T-helper 1 cell treated with Interleukin-12 subunit alpha and Interleukin-12 subunit beta and Interleukin-4 antibody, amounts not matched to agents 30 ng/mL and 1 ng/mL, for 36 hours (primary cell): ENCODE results near the gene EXOC3L1. TPM values are rescaled to one million over a fixed set of nuclear protein-coding genes. Genes with fewer than 3 reads are reported as not detected.

Source experiments
- intact Hi-C: fragments of 100-400 bp; cut with micrococcal nuclease; formaldehyde crosslinking; loops from one replicate; pipeline ENCODE4 v1.15.1; 2024
- total RNA-seq: library from RNA; stranded (reverse); gene quantifications from 2 replicates; pipeline ENCODE4 v1.2.3, GENCODE V29; 2022

Gene EXOC3L1
- total RNA-seq, 1 donor from 2014 or later: 0.42 TPM

DNA sequence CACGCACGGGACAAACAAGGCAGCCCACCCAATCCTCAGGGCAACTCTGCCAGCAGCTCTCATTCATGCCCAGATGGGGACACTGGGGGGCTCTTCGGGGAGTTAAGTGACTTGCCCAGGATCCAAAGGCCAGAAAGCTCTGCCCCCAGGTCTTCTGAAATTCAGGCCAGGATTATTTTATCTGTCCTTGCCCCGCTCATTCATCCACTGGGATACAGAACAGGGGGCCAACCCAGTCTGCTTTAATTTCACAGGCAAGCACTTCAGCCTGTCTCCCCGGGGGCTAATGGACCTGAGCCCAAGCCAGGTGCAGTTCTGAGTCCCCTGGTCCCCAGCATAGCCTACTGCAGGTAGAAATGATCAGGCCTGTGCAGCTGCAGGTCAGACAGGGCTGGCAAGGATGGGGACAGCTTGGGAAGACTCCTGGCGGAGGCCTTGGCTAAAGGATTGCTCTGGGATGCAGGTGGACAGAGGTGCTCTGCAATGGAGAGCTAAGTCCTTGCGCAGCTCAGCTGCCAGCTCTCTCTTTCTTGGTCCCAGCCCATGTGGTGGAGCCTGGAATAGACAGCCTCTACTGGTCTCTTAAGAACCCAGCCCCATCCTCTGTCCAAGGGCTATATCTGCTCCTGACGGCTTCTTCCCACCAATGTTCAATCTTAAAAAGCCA, 38.4 kb downstream of the EXOC3L1 start:
- intact Hi-C loops: loop anchor here (2.0 kb wide), 1 partner anchor 43 kb away; the partner anchor contains the start of gene PHAF1

- intact Hi-C loops: loop anchor here (1.0 to 2.0 kb wide), 2 partner anchors 8 to 42 kb away; partner anchors contain the start of genes FBXL8, PHAF1 and TRADD
These were observed 39.0 kb downstream of the EXOC3L1 start, which contains the start of gene B3GNT9 for GRCh38 chr16:67150833-67151396. B3GNT9 (minus strand) TSS chr16:67150998; CDS start chr16:67150485, 513 bp downstream.

DNA sequence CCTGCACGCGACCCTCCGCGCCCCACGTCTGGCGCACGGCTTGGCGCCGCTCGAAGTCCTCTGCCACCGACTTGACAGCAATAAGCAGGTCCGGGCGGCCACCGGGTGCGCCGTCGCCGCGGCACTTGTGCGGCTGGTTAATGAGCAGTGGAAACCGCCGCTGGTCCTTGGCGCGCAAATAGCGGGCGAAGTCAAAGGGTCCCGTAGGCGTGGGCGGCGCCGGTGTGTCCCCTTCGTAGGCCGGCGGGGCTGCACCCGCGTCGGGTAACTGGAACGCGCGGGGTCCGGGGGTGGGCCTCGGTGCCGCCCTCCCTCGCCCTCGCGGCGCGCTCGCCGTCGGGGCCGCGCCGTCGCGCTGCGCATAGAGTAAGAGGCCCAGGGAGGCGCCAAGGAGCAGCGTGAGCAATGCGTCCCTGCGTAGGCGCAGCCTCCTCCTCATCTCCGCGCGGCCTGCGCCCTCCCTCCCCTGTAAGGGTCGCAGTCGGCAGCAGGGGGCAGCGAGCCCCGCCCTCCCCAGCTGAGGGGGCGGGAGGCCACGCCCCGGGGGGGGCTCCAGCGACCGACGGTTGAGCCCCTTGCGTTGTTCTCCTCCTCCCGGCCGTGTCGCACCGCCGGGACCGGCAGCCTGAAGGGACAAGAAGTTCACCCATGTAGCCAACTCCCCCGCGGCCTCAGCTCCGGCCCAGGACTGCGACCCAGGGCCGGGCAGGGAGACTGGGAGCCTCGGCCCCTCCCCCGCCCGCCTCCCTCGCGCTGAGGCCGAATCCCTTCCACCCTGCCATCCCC, 39.7 kb downstream of the EXOC3L1 start:
- intact Hi-C loops: loop anchor here (1.0 to 2.0 kb wide), 2 partner anchors 9 to 41 kb away; partner anchors contain the start of genes FBXL8, PHAF1 and TRADD

- intact Hi-C loops: loop anchor here (1.0 to 2.0 kb wide), 2 partner anchors 10 to 41 kb away; partner anchors contain the start of genes FBXL8, PHAF1 and TRADD
These were observed 40.5 kb downstream of the EXOC3L1 start for GRCh38 chr16:67149276-67150046.

DNA sequence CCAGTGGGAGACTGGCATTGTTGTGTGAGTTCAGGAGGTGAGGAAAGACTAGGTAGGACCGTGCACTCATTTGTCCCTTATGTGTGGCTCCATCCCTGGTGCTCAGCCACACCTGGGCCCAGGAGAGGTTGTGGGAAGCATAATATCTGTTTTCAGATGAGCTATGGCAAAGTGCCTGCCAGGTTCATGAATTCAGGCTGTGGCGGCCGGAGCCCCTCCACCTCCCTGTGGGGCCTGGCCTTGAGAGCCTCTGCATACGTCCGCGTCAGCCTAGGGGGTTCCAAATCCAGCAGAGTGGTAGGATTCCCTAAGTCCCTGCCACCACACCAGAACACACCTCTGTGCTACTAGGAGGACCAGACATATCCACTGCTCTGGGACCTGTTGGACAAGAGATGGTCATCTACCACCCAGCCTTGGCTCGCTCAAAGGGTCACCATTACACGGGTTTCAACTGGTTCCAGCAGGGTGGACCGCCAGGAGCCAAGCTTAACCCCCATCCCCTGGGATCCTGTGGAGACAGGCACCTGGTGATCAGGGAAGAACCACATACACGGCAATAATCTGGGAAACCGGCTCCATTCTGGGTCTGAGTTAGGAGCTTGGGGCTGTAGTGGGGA, 41.2 kb downstream of the EXOC3L1 start:
- intact Hi-C loops: no loop called here

GRCh38 chr16:67148221-67148620, 41.7 kb downstream of the EXOC3L1 start:
- intact Hi-C loops: no loop called here

DNA sequence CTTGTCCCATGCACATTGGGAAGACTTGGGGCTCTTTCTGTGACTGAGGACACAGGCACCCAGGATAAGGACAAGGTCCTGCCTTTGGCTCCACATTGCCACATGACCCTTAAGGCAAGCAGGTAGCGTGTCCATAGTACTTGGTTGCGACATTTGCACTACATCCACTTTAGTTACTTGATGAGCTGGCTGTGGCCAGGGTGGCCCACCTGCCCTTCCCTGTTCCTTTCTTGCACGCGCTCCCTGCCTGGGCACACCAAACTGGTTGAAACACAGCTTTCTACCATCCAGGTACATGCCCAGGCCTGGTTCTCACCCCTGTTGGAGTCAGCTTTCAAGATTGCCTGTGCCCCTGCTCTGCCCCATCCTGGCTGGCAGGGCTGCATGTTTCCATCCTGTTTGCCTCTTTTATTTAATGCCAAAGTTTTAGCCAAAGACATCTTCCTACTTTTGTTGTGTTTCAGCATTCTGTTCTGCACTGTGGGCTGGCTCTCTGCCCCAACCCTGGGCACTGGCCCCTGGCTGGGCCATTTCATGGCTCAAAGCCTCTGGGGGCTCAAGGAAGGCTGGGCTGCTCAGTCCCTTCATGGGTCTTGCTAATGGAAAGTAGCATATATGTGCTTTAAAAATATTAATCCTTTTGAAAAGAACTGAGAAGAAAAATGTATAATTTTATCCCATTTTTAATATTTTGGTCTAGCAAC, 42.3 kb downstream of the EXOC3L1 start:
- intact Hi-C loops: no loop called here

DNA sequence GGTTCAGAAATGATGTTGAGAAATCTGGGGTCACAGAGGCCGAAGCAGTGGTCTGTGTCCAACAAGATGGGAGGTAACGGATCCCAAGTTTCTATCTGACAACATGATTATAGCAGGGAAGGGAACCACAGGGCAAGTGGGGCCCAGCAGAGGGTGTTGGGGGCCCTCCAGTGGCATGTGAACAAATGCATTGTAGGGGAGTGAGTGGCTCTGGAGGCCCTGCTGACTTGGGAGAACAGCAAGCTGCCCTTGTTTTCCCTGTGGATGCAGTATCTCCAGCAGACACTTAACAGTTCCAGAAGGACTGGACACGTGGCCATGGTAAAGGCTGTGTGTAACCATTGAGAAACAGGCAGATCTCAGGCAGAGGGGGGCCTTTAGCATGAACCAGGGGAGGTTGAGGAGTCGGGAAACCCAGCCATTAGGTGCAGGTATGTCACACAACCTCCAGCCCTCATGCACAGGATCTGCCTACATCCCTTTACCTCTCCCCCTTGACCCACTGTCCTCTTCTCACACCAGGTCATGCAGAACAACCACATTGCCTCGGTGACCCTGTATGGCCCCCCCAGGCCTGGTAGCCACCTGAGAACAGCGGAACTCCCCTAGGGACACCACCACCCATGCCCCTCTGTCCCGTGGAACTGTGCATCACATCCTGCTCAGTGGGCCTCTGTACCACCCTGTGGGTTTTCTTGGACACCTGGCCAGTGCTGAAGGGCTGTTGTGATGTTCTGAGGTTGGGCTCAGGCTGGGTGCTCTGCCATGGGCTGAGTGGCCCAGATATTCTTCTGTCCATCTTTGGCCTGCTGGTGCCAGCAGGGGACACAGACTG, 43.2 kb downstream of the EXOC3L1 start:
- intact Hi-C loops: no loop called here

DNA sequence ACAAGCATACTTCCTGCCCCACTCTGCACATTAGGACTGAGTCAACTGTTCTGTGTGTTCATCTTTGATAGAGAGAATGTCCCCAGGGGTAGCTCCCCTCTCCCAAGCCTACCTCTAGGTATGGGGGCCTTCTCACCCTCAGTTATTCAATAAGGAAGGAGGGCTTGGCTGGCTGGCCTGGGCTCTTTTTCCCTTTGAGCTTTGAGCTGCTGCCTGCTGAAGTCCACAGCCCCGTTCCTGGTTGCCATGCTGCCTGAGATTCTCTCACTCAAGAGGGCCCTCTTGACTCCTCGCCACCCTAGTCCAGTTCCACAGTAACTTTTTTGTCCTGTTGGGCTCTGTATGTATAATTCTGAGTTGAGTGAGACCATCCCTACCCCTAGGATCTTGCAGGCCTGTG, 44.2 kb downstream of the EXOC3L1 start:
- intact Hi-C loops: no loop called here

- intact Hi-C loops: no loop called here
These were observed 45.0 kb downstream of the EXOC3L1 start for GRCh38 chr16:67144943-67145342.

DNA sequence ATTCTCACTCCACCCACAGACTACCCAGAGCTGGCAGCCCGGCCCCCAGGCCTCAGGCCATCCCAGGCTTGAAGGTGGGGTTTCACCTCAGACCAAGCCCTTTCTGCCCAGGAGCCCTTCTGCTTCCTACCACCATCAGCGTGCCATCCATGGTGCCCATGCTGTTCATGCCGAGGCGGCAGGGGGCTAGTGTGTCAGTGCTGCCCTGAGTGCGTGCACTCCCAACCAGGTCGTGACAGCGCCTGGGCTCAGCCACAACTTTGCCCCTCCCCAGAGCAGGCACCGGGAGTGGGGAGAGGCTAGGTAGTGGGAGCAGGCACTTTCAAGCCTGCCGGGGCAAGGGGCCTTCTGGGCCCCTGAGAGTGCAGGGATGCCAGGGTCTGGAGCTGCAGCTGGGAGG, 47.6 kb downstream of the EXOC3L1 start:
- intact Hi-C loops: no loop called here

- intact Hi-C loops: no loop called here
These were observed 48.5 kb downstream of the EXOC3L1 start for GRCh38 chr16:67141391-67141790.

- intact Hi-C loops: no loop called here
These were observed 52.3 kb downstream of the EXOC3L1 start for GRCh38 chr16:67137605-67138004.

Other genes with a start within 250 kb of the EXOC3L1 start
- 9.0 and 9.6 TPM in 2 replicates for gene CES3, start 228.9 kb downstream of the EXOC3L1 start, total RNA-seq
- 48.9 and 54.4 TPM in 2 replicates for gene CES4A, start 201.5 kb downstream of the EXOC3L1 start, total RNA-seq
- gene CBFB, start 161.0 kb downstream of the EXOC3L1 start, total RNA-seq: 216 and 221 TPM in 2 replicates
- 19.6 and 19.9 TPM in 2 replicates for gene PHAF1, start 80.2 kb downstream of the EXOC3L1 start, total RNA-seq
- gene B3GNT9, start 39.1 kb downstream of the EXOC3L1 start, total RNA-seq: 15.1 and 16.7 TPM in 2 replicates
- 85.9 and 89.9 TPM in 2 replicates for gene TRADD, start 30.2 kb downstream of the EXOC3L1 start, total RNA-seq
- 54.5 and 57.3 TPM in 2 replicates for gene FBXL8, start 30.2 kb downstream of the EXOC3L1 start, total RNA-seq
- 98.7 and 111 TPM in 2 replicates for gene HSF4, start 25.4 kb downstream of the EXOC3L1 start, total RNA-seq
- gene NOL3, start 19.6 kb downstream of the EXOC3L1 start, total RNA-seq: 49.5 and 53.5 TPM in 2 replicates
- 79.1 and 79.7 TPM in 2 replicates for gene MATCAP1, start 6.2 kb downstream of the EXOC3L1 start, total RNA-seq
- 137 and 146 TPM in 2 replicates for gene E2F4, start 2.0 kb upstream of the EXOC3L1 start, total RNA-seq
- gene ELMO3, start 9.0 kb upstream of the EXOC3L1 start, total RNA-seq: 8.0 and 8.9 TPM in 2 replicates
- 52.6 and 52.9 TPM in 2 replicates for gene TMEM208, start 37.0 kb upstream of the EXOC3L1 start, total RNA-seq
- gene FHOD1, start 57.3 kb upstream of the EXOC3L1 start, total RNA-seq: 104 and 106 TPM in 2 replicates
- 3.5 and 3.7 TPM in 2 replicates for gene SLC9A5, start 58.8 kb upstream of the EXOC3L1 start, total RNA-seq
- gene PLEKHG4, start 89.4 kb upstream of the EXOC3L1 start, total RNA-seq: 23.0 and 25.4 TPM in 2 replicates
- gene KCTD19, start 136.6 kb upstream of the EXOC3L1 start, total RNA-seq: 0.10 TPM in 1 of 2 replicates, not detected in the other
- 0.51 TPM in 1 of 2 replicates, not detected in the other for gene LRRC36, start 136.7 kb upstream of the EXOC3L1 start, total RNA-seq
- not detected in 2 replicates for gene TPPP3, start 203.4 kb upstream of the EXOC3L1 start, total RNA-seq
- gene ZDHHC1, start 226.3 kb upstream of the EXOC3L1 start, total RNA-seq: 0.15 and 0.42 TPM in 2 replicates
- gene HSD11B2, start 241.0 kb upstream of the EXOC3L1 start, total RNA-seq: 0.29 TPM in 1 of 2 replicates, not detected in the other